ENCODE results near the gene MAP3K14. TPM values are rescaled to one million over a fixed set of nuclear protein-coding genes. Genes with fewer than 3 reads are reported as not detected.

MAP3K14 gene
- polyA plus RNA-seq, 3 donors: 1.4 to 29.9 (median 3.8) TPM

DNA sequence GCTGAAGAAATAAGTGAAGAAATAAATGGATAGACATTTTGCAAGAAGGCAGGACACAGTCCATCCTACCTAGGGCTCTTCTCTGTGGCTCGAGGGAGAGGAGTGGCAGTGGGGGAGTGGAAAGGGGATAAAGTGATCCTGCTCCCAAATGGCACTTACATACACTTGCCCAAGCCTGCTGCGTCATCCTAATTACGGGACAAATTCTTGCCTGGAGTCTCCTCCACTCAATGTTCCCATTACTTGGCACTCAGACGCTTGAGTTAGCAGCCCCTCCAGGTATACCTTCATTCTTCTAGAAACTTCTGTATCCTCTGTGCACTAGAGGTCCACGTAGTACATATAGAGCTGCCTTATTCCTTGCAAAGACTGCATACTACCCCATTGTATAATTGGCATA is 15.7 kb upstream of the MAP3K14 start:
- no peak overlapping the region for H2AFZ ChIP-seq (ENCODE audit: insufficient read depth, low read depth, low read length, poor library complexity, severe bottlenecking)
- Mint-ChIP-seq H3K27ac (peak overlapping the region in 3 of 7 donors; percentile 24 to 76 (median 68)), H3K27me3 (ENCODE audit: low read depth in 3 of 3) (peaks cover 2 to 9% (median 3%) of the 10 kb centered on the region in 3 donors), H3K4me1 (peaks cover 41% of the 10 kb centered on the region), H3K36me3 (no peaks in the 10 kb centered on the region), H3K9me3 (peaks cover 0 to 4% (median 0%) of the 10 kb centered on the region in 7 donors), H3K4me3 (no peak overlapping the region)
- no peak overlapping the region for H3K4me3 ChIP-seq (replicated peaks in 1 of 3; ENCODE audit: low read depth in 2 of 3, low read length in 3 of 3)
- H3K4me2 ChIP-seq (replicated peaks; ENCODE audit: extremely low read depth, low read length, poor library complexity, severe bottlenecking): no peak overlapping the region
- intact Hi-C loops (cut with micrococcal nuclease): loop anchor here (5.0 kb wide), 2 partner anchors 40 to 45 kb away; no protein-coding TSS in a partner anchor
- H3K27ac ChIP-seq (ENCODE audit: low read depth in 1 of 2, low read length in 2 of 2): no peak overlapping the region
- WGBS (ENCODE audit: insufficient coverage): 93% methylated on average over 2 of the region's 5 CpGs
- TF ChIP-seq, protein P1, sequence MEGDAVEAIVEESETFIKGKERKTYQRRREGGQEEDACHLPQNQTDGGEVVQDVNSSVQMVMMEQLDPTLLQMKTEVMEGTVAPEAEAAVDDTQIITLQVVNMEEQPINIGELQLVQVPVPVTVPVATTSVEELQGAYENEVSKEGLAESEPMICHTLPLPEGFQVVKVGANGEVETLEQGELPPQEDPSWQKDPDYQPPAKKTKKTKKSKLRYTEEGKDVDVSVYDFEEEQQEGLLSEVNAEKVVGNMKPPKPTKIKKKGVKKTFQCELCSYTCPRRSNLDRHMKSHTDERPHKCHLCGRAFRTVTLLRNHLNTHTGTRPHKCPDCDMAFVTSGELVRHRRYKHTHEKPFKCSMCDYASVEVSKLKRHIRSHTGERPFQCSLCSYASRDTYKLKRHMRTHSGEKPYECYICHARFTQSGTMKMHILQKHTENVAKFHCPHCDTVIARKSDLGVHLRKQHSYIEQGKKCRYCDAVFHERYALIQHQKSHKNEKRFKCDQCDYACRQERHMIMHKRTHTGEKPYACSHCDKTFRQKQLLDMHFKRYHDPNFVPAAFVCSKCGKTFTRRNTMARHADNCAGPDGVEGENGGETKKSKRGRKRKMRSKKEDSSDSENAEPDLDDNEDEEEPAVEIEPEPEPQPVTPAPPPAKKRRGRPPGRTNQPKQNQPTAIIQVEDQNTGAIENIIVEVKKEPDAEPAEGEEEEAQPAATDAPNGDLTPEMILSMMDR (IDR thresholded peaks at IDR 0.05): no peak
- H3K9me3 ChIP-seq (replicated peaks in 1 of 2; ENCODE audit: control insufficient read depth in 1 of 2, insufficient read depth in 1 of 2, low read length in 2 of 2): no peaks in the 10 kb centered on the region
- H4K20me1 ChIP-seq (ENCODE audit: insufficient read depth, low read length): no peaks in the 10 kb centered on the region
- H3K27me3 ChIP-seq (ENCODE audit: control insufficient read depth in 2 of 2, insufficient read depth in 2 of 2, low read length in 2 of 2): no peaks in the 10 kb centered on the region
- no peak overlapping the region for H3K9ac ChIP-seq (ENCODE audit: insufficient read depth, low read length, poor library complexity, severe bottlenecking)
- H3K36me3 ChIP-seq (replicated peaks in 1 of 2; ENCODE audit: control insufficient read depth in 1 of 2, insufficient read depth in 2 of 2, low read length in 2 of 2): no peaks in the 10 kb centered on the region
- H3K4me1 ChIP-seq (ENCODE audit: control insufficient read depth in 1 of 2, insufficient read depth in 2 of 2, low read length in 2 of 2): peaks cover 38 to 39% of the 10 kb centered on the region in 2 donors
- H3K79me2 ChIP-seq (ENCODE audit: insufficient read depth, low read length): no peaks in the 10 kb centered on the region
- no peak for DNase-seq

GRCh38 chr17:45326626-45327025 is 9.8 kb upstream of the MAP3K14 start:
- intact Hi-C loops (cut with micrococcal nuclease): loop anchor here in 1 of 2 donors (5.0 kb wide), 1 partner anchor 34 kb away; no protein-coding TSS in a partner anchor
- H3K4me3 Mint-ChIP-seq: no peak overlapping the region
- H4K20me1 ChIP-seq (ENCODE audit: insufficient read depth, low read length): no peaks in the 10 kb centered on the region
- H3K36me3 ChIP-seq (replicated peaks in 1 of 2; ENCODE audit: control insufficient read depth in 1 of 2, insufficient read depth in 2 of 2, low read length in 2 of 2): no peaks in the 10 kb centered on the region
- no peak overlapping the region for H3K4me3 ChIP-seq (replicated peaks in 1 of 3; ENCODE audit: low read depth in 2 of 3, low read length in 3 of 3)
- H3K27me3 Mint-ChIP-seq (ENCODE audit: low read depth in 3 of 3): peaks cover 0 to 6% (median 3%) of the 10 kb centered on the region in 3 donors
- no peak overlapping the region for H3K9ac ChIP-seq (ENCODE audit: insufficient read depth, low read length, poor library complexity, severe bottlenecking)
- H3K9me3 Mint-ChIP-seq: peaks cover 0 to 4% (median 0%) of the 10 kb centered on the region in 7 donors
- TF ChIP-seq, protein P1 (IDR thresholded peaks at IDR 0.05): no peak
- H3K27me3 ChIP-seq (ENCODE audit: control insufficient read depth in 2 of 2, insufficient read depth in 2 of 2, low read length in 2 of 2): no peaks in the 10 kb centered on the region
- H3K27ac Mint-ChIP-seq: no peak overlapping the region
- WGBS (ENCODE audit: insufficient coverage): 95% methylated on average over 3 of the region's 7 CpGs
- H3K4me1 ChIP-seq (ENCODE audit: control insufficient read depth in 1 of 2, insufficient read depth in 2 of 2, low read length in 2 of 2): peaks cover 21 to 23% of the 10 kb centered on the region in 2 donors
- no peaks in the 10 kb centered on the region for H3K36me3 Mint-ChIP-seq
- H3K4me1 Mint-ChIP-seq: peaks cover 25% of the 10 kb centered on the region
- no peak for DNase-seq
- H3K9me3 ChIP-seq (replicated peaks in 1 of 2; ENCODE audit: control insufficient read depth in 1 of 2, insufficient read depth in 1 of 2, low read length in 2 of 2): no peaks in the 10 kb centered on the region
- no peak overlapping the region for H2AFZ ChIP-seq (ENCODE audit: insufficient read depth, low read depth, low read length, poor library complexity, severe bottlenecking)
- no peak overlapping the region for H3K4me2 ChIP-seq (replicated peaks; ENCODE audit: extremely low read depth, low read length, poor library complexity, severe bottlenecking)
- no peaks in the 10 kb centered on the region for H3K79me2 ChIP-seq (ENCODE audit: insufficient read depth, low read length)
- H3K27ac ChIP-seq (ENCODE audit: low read depth in 1 of 2, low read length in 2 of 2): no peak overlapping the region
